ENCODE data around the gene NFIA.

The NFIA gene

GRCh38 chr1:61098906-61099437 lies 16.6 kb downstream of the NFIA start (continued):
- no peak for TF ChIP-seq TSHZ1 (tag by site-specific recombination; IDR thresholded peaks at IDR 0.05; ENCODE audit: borderline replicate concordance)
- no peak for TF ChIP-seq ZNF521 (tag by site-specific recombination; IDR thresholded peaks at IDR 0.05)
- no peak for TF ChIP-seq ZNF140 (tag by site-specific recombination; IDR thresholded peaks at IDR 0.05)
- no peak for TF ChIP-seq ZNF626 (tag by site-specific recombination; IDR thresholded peaks at IDR 0.05)
- TF ChIP-seq GLIS2 (tag by site-specific recombination; IDR thresholded peaks at IDR 0.05) = no peak
- TF ChIP-seq, protein P1, sequence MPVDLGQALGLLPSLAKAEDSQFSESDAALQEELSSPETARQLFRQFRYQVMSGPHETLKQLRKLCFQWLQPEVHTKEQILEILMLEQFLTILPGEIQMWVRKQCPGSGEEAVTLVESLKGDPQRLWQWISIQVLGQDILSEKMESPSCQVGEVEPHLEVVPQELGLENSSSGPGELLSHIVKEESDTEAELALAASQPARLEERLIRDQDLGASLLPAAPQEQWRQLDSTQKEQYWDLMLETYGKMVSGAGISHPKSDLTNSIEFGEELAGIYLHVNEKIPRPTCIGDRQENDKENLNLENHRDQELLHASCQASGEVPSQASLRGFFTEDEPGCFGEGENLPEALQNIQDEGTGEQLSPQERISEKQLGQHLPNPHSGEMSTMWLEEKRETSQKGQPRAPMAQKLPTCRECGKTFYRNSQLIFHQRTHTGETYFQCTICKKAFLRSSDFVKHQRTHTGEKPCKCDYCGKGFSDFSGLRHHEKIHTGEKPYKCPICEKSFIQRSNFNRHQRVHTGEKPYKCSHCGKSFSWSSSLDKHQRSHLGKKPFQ (tag by site-specific recombination; IDR thresholded peaks at IDR 0.05) = no peak
- no peak for TF ChIP-seq ZNF48 (tag by site-specific recombination; IDR thresholded peaks at IDR 0.05)

- Histone ChIP-seq H3K9me3 (ENCODE audit: control insufficient read depth, insufficient read depth, low read depth, low read length) (no peaks in the 10 kb centered on the region), H3K4me1 (ENCODE audit: control insufficient read depth, insufficient read depth, low read length) (peaks cover 22% of the 10 kb centered on the region; the same call in 1 of the 2 replicates), H3K4me3 (ENCODE audit: low read depth, low read length) (no peak overlapping the region), H3K36me3 (ENCODE audit: control insufficient read depth in 2 of 2, insufficient read depth in 1 of 2, low read length in 2 of 2) (no peaks in the 10 kb centered on the region; a peak in 1 of 3 replicates), H3K27ac (ENCODE audit: extremely low read depth, low read depth, low read length) (no peak overlapping the region)
- CTCF ChIA-PET = no interaction called here
- TF ChIP-seq HOXD13 (CRISPR knock-in tag; IDR thresholded peaks at IDR 0.05; ENCODE audit: borderline replicate concordance) (no peak), ZNF121 (tag by site-specific recombination; IDR thresholded peaks at IDR 0.05) (peak; percentile 85)
- POLR2A ChIA-PET = interaction anchor here (0.7 kb wide), 1 partner anchor 23 kb away, joined by 3 read pairs; no protein-coding TSS in a partner anchor
Observed at GRCh38 chr1:61100578-61100977, 18.2 kb downstream of the NFIA start.

GRCh38 chr1:61101536-61101935 lies 19.2 kb downstream of the NFIA start:
- no peak overlapping the region for H3K27ac ChIP-seq (ENCODE audit: extremely low read depth, low read depth, low read length)
- no peaks in the 10 kb centered on the region; a peak in 1 of 3 replicates for H3K36me3 ChIP-seq (ENCODE audit: control insufficient read depth in 2 of 2, insufficient read depth in 1 of 2, low read length in 2 of 2)
- ChIA-PET CTCF (interaction anchor here (0.6 kb wide), 1 partner anchor 10 kb away, joined by 3 read pairs; no protein-coding TSS in a partner anchor), POLR2A (no interaction called here)
- H3K4me1 ChIP-seq (ENCODE audit: control insufficient read depth, insufficient read depth, low read length) = peaks cover 22% of the 10 kb centered on the region; the same call in 1 of the 2 replicates
- no peak overlapping the region for H3K4me3 ChIP-seq (ENCODE audit: low read depth, low read length)
- no peaks in the 10 kb centered on the region for H3K9me3 ChIP-seq (ENCODE audit: control insufficient read depth, insufficient read depth, low read depth, low read length)
- TF ChIP-seq IKZF3 (tag by site-specific recombination; IDR thresholded peaks at IDR 0.05) (no peak), SP7 (tag by site-specific recombination; IDR thresholded peaks at IDR 0.05) (no peak), ZNF19 (tag by site-specific recombination; IDR thresholded peaks at IDR 0.05; ENCODE audit: low read depth) (no peak), ZNF362 (tag by site-specific recombination; IDR thresholded peaks at IDR 0.05) (0 out of 2 replicates have a peak, but pooled peaks have one; percentile 2), GLIS1 (tag by site-specific recombination; IDR thresholded peaks at IDR 0.05) (no peak), ZNF423 (tag by site-specific recombination; IDR thresholded peaks at IDR 0.05) (no peak), KLF16 (tag by site-specific recombination; IDR thresholded peaks at IDR 0.05) (no peak), MYNN (tag by site-specific recombination; IDR thresholded peaks at IDR 0.05; ENCODE audit: borderline replicate concordance) (peak; percentile 85), ZNF610 (tag by site-specific recombination; IDR thresholded peaks at IDR 0.05; ENCODE audit: borderline replicate concordance) (no peak), ZBTB48 (tag by site-specific recombination; IDR thresholded peaks at IDR 0.05) (no peak)
- TF ChIP-seq, protein P2, sequence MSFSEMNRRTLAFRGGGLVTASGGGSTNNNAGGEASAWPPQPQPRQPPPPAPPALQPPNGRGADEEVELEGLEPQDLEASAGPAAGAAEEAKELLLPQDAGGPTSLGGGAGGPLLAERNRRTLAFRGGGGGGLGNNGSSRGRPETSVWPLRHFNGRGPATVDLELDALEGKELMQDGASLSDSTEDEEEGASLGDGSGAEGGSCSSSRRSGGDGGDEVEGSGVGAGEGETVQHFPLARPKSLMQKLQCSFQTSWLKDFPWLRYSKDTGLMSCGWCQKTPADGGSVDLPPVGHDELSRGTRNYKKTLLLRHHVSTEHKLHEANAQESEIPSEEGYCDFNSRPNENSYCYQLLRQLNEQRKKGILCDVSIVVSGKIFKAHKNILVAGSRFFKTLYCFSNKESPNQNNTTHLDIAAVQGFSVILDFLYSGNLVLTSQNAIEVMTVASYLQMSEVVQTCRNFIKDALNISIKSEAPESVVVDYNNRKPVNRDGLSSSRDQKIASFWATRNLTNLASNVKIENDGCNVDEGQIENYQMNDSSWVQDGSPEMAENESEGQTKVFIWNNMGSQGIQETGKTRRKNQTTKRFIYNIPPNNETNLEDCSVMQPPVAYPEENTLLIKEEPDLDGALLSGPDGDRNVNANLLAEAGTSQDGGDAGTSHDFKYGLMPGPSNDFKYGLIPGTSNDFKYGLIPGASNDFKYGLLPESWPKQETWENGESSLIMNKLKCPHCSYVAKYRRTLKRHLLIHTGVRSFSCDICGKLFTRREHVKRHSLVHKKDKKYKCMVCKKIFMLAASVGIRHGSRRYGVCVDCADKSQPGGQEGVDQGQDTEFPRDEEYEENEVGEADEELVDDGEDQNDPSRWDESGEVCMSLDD (tag by site-specific recombination; IDR thresholded peaks at IDR 0.05) = no peak
- TF ChIP-seq, protein P3, sequence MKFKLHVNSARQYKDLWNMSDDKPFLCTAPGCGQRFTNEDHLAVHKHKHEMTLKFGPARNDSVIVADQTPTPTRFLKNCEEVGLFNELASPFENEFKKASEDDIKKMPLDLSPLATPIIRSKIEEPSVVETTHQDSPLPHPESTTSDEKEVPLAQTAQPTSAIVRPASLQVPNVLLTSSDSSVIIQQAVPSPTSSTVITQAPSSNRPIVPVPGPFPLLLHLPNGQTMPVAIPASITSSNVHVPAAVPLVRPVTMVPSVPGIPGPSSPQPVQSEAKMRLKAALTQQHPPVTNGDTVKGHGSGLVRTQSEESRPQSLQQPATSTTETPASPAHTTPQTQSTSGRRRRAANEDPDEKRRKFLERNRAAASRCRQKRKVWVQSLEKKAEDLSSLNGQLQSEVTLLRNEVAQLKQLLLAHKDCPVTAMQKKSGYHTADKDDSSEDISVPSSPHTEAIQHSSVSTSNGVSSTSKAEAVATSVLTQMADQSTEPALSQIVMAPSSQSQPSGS (tag by site-specific recombination; IDR thresholded peaks at IDR 0.05; ENCODE audit: low read depth) = no peak

Data from HEK293 (cell line).